ENCODE measurements around the gene HFE. TPM values are rescaled to one million over a fixed set of nuclear protein-coding genes. Genes with fewer than 3 reads are reported as not detected.
A peak's percentile ranks its signal among the peaks of the same experiment; 100 is the strongest.

Gene HFE
- polyA plus RNA-seq, 2 of the 4 experiments (the other 2 are of a cell fraction): 19.9 to 31.7 TPM

DNA sequence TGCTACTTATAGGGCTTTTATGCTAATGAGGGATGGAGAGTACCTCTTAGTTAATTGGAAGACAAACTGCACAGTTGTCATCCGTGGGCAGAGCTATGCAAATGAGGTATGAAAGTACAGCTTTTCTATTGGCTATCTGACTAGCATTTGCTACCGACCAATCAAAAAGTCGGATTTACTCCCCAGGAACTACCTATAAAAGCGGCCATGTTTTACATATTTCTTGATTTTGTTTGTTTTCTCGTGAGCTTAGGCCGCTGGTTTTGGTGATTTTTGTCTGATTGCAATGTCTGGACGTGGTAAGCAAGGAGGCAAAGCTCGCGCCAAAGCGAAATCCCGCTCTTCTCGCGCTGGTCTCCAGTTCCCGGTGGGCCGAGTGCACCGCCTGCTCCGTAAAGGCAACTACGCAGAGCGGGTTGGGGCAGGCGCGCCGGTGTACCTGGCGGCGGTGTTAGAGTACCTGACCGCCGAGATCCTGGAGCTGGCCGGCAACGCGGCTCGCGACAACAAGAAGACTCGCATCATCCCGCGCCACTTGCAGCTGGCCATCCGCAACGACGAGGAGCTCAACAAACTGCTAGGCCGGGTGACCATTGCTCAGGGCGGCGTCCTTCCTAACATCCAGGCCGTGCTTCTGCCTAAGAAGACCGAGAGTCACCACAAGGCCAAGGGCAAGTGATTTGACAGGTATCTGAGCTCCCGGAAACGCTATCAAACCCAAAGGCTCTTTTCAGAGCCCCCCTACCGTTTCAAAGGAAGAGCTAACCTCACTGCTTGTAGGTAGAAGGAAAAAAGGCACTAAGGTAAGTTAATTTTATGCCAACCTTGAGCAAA lies 36.9 kb downstream of the HFE start (continued):
- TF ChIP-seq, protein P1, sequence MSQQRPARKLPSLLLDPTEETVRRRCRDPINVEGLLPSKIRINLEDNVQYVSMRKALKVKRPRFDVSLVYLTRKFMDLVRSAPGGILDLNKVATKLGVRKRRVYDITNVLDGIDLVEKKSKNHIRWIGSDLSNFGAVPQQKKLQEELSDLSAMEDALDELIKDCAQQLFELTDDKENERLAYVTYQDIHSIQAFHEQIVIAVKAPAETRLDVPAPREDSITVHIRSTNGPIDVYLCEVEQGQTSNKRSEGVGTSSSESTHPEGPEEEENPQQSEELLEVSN (IDR thresholded peaks at IDR 0.05; ENCODE audit: borderline replicate concordance, low read depth): 0 out of 2 replicates have a peak, but pooled peaks have one; percentile 30
- TF ChIP-seq, protein P2, sequence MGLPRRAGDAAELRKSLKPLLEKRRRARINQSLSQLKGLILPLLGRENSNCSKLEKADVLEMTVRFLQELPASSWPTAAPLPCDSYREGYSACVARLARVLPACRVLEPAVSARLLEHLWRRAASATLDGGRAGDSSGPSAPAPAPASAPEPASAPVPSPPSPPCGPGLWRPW (IDR thresholded peaks at IDR 0.05): no peak

- FAIRE-seq (no peak), ATAC-seq (no peak), DNase-seq (ENCODE audit: low read depth in 1 of 2, low spot score in 1 of 2) (peak in 1 of 2 experiments; percentile 12)
- WGBS (ENCODE audit: missing lambda C conversion rate): 1% methylated on average over 22 of the region's 22 CpGs
- Histone ChIP-seq H3K27ac (peak overlapping the region; percentile 78 to 98), H3K9me3 (no peaks in the 10 kb centered on the region), H3K4me1 (peaks cover 47% of the 10 kb centered on the region), H3K4me3 (peak overlapping the region; percentile 93), H3K4me2 (peak overlapping the region; percentile 73)
- TF ChIP-seq NFE2L2 (conservative IDR thresholded peaks at IDR 0.05; ENCODE audit: low read length): no peak
- no peak for TF ChIP-seq RNF2 (IDR thresholded peaks at IDR 0.05; ENCODE audit: borderline replicate concordance, low read depth)
- TF ChIP-seq ZC3H11A (IDR thresholded peaks at IDR 0.05): no peak
- TF ChIP-seq, protein P3, sequence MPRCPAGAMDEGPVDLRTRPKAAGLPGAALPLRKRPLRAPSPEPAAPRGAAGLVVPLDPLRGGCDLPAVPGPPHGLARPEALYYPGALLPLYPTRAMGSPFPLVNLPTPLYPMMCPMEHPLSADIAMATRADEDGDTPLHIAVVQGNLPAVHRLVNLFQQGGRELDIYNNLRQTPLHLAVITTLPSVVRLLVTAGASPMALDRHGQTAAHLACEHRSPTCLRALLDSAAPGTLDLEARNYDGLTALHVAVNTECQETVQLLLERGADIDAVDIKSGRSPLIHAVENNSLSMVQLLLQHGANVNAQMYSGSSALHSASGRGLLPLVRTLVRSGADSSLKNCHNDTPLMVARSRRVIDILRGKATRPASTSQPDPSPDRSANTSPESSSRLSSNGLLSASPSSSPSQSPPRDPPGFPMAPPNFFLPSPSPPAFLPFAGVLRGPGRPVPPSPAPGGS (IDR thresholded peaks at IDR 0.05): 0 out of 3 replicates have a peak, but pooled peaks have one; percentile 17
- TF ChIP-seq CBX2 (IDR thresholded peaks at IDR 0.05; ENCODE audit: borderline replicate concordance, low read depth): no peak
- no peak for TF ChIP-seq SREBF2 (IDR thresholded peaks at IDR 0.05)
- peak; percentile 73; the same call in 1 of the 2 replicates for TF ChIP-seq RARB (CRISPR knock-in tag; IDR thresholded peaks at IDR 0.05)
- TF ChIP-seq HOXA7 (CRISPR knock-in tag; IDR thresholded peaks at IDR 0.05): 0 out of 2 replicates have a peak, but pooled peaks have one; percentile 43
- peak in 1 of 2 experiments; percentile 34; a peak in 1 of 5 replicates for TF ChIP-seq JUN (IDR thresholded peaks at IDR 0.05)
- TF ChIP-seq, protein P4, sequence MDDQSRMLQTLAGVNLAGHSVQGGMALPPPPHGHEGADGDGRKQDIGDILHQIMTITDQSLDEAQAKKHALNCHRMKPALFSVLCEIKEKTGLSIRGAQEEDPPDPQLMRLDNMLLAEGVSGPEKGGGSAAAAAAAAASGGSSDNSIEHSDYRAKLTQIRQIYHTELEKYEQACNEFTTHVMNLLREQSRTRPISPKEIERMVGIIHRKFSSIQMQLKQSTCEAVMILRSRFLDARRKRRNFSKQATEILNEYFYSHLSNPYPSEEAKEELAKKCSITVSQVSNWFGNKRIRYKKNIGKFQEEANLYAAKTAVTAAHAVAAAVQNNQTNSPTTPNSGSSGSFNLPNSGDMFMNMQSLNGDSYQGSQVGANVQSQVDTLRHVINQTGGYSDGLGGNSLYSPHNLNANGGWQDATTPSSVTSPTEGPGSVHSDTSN (IDR thresholded peaks at IDR 0.05): no peak
- TF ChIP-seq FOSL2 (IDR thresholded peaks at IDR 0.05): no peak
- TF ChIP-seq FOSL2 (CRISPR knock-in tag; IDR thresholded peaks at IDR 0.05): no peak
- TF ChIP-seq, protein P5, sequence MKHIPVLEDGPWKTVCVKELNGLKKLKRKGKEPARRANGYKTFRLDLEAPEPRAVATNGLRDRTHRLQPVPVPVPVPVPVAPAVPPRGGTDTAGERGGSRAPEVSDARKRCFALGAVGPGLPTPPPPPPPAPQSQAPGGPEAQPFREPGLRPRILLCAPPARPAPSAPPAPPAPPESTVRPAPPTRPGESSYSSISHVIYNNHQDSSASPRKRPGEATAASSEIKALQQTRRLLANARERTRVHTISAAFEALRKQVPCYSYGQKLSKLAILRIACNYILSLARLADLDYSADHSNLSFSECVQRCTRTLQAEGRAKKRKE (CRISPR knock-in tag; IDR thresholded peaks at IDR 0.05; ENCODE audit: low read depth): no peak
- no peak for TF ChIP-seq REST (IDR thresholded peaks at IDR 0.05)
- TF ChIP-seq EP300 (IDR thresholded peaks at IDR 0.05): no peak
- no peak for TF ChIP-seq RFX5 (IDR thresholded peaks at IDR 0.05)
- 0 out of 2 replicates have a peak, but pooled peaks have one; percentile 19 for TF ChIP-seq HMGXB4 (CRISPR knock-in tag; IDR thresholded peaks at IDR 0.05; ENCODE audit: borderline replicate concordance)
- TF ChIP-seq, protein P6, sequence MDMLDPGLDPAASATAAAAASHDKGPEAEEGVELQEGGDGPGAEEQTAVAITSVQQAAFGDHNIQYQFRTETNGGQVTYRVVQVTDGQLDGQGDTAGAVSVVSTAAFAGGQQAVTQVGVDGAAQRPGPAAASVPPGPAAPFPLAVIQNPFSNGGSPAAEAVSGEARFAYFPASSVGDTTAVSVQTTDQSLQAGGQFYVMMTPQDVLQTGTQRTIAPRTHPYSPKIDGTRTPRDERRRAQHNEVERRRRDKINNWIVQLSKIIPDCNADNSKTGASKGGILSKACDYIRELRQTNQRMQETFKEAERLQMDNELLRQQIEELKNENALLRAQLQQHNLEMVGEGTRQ (IDR thresholded peaks at IDR 0.05): no peak
- 0 out of 2 replicates have a peak, but pooled peaks have one; percentile 10 for TF ChIP-seq MAX (IDR thresholded peaks at IDR 0.05)
- no peak for TF ChIP-seq HDAC2 (IDR thresholded peaks at IDR 0.05)
- CTCF ChIA-PET: interaction anchor here (0.9 to 4.2 kb wide), 5 partner anchors 17 to 64 kb away, joined by 3 to 24 read pairs (median 9); a partner anchor contains a TSS
- POLR2A ChIA-PET: interaction anchor here (1.2 to 6.3 kb wide), 22 partner anchors 8 to 1766 kb away, joined by 3 to 350 read pairs (median 8); a partner anchor contains a TSS
Measured at GRCh38 chr6:26124781-26125685, 37.8 kb downstream of the HFE start.

Data from A549 (cell line).